GM21576 (cell line): ENCODE results near the gene IBA57.

ENCODE experiments used
- ATAC-seq: cut with Tn5 transposase; IDR thresholded peaks from one replicate; pipeline ENCODE4 v1.9.1; 2021; ENCODE audit warnings: mild to moderate bottlenecking, moderate library complexity; ENCODE audit not compliant: unreplicated experiment

Gene IBA57

DNA sequence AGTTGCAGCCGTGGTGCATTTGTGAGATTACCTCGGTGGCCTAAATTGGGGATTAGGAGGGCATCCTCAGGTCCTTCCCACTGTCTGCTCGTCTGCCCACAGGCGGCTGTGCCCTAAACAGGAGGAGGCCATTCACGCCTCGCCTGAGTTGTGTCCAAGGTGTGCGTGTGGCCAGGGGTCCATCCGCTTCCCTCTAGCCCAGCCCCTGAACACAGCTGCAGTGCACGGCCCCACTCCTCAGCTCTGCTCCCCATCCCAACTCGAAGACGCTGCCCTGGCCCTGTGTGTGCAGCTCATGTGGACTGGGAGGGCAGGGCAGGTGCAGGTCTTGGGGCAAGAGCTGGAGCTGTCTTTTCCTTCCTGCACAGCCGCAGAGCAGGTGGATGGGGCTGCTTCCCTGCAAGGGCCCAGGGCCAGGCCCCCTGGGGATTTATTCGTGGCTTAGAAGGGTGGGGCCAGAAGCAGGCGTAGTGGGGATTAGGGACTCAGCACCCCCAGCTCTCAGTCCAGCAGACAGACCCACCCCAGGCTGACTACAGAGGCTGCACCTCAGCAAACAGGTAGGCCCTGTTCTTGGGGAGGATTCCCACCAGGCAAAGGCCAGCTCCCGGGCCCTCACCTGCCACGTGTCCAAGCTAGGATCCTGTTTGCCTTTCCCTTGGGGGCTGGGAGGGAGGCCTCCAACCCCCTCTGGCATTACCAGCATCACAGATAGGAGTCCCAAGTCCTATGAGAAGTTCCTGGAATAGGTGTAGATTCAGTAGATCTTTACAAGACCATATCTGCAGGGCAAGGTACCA is 21.2 kb upstream of the IBA57 start:
- ATAC-seq = no peak

DNA sequence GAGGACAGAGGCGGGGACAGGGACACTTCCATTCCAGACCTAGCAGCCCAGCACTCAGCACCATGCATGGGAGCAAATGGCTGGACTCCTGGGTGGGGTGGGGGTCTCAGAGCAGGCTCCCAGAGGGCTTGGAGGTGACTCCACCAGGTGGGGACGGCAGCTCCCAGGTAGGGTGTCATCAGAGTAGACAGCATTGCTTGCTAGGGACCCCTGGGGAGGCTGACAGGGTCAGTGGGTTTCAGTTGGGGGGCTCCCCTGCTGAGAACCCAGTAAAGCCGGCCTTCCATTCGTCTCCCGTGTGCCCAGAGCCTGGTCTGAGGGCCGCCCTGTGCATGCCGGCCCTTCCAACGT is 20.6 kb upstream of the IBA57 start:
- ATAC-seq = no peak

- ATAC-seq = no peak
Observed at GRCh38 chr1:228145463-228146416, 19.9 kb upstream of the IBA57 start.

DNA sequence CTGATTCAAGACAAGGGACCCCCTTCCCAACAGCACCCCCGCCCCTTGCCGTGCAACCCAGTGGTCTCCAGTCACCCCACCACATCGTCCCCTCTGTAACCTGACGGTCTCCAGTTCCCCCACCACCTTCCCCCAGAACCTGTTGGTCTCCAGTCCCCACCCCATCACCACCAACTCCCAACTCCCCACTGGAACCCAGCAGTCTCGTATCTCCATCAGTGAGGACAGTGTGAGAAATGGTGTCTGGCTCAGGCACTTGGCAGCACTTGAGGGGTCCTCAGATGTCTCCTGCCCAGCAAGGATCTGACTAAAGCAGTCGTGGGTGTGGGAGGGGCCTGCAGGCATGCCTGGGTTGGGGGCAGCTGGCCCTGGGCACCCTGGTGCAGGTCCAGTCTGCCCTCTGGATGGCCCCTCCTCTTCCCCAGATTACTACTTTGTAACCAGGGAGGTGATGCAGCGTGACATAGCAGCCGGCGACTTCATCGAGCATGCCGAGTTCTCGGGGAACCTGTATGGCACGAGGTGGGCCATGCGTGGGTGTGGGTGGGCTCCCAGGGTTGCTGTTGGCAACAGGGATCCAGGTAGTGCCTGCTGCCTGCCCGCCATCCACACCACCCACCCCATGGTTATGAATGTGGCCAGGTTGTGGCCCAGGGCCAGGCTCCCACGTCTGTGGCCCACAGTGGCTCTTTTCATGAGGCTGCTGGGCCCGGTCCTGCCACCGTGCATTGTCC is 19.0 kb upstream of the IBA57 start:
- ATAC-seq = no peak

GRCh38 chr1:228147151-228147693 is 18.4 kb upstream of the IBA57 start:
- no peak for ATAC-seq

GRCh38 chr1:228147768-228148167 is 17.8 kb upstream of the IBA57 start:
- ATAC-seq = no peak

DNA sequence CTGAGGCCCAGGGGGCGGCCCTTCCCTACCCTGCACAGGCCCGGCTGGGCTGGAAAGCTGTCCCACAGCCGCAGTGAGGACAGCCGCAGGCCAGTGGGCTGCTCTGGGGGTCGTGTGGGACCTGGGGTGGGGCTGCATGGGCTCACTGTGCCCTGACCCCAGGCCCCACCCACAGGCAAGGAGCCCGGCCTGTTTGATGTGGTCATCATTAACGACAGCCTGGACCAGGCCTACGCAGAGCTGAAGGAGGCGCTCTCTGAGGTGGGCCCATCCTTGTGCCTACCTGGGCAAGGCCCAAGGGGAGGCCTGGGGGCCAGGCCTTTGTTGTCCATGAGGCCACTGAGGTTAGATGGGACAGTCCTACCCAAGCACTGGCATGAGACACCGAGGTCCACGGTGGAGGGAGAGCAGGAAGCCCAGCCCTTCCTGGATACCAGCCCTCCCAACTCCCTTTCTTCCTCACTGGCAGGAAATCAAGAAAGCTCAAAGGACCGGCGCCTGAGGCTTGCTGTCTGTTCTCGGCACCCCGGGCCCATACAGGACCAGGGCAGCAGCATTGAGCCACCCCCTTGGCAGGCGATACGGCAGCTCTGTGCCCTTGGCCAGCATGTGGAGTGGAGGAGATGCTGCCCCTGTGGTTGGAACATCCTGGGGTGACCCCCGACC is 17.3 kb upstream of the IBA57 start:
- no peak for ATAC-seq

GRCh38 chr1:228148935-228149405 is 16.6 kb upstream of the IBA57 start:
- ATAC-seq = no peak

- ATAC-seq = no peak
Observed at GRCh38 chr1:228149406-228150119, 16.0 kb upstream of the IBA57 start, which contains the start of gene GJC2. TSS of gene GJC2 (plus strand) at chr1:228149930. CDS start at chr1:228157759, 7,829 bp downstream.

DNA sequence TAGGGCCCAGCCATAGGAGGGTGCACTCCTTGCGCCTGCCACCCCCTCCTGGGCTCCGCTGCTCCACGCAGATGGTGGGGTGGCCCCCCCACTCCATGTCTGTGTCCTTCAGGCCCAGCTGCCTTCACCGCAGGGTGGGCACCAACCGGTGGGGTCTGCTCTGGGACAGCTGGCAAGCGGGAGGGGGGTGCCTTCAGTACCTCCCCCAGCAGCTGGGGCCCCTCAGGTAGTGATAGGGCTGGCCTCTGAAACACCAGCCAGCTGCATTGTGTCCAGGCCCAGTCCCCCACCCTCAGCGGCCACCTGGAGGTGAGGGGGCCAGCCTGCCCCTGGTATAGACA is 15.5 kb upstream of the IBA57 start:
- ATAC-seq = no peak

GRCh38 chr1:228150461-228151179 is 15.0 kb upstream of the IBA57 start:
- no peak for ATAC-seq

GRCh38 chr1:228151180-228151925 is 14.3 kb upstream of the IBA57 start:
- no peak for ATAC-seq

- no peak for ATAC-seq
Observed at GRCh38 chr1:228152097-228152917, 13.3 kb upstream of the IBA57 start.

GRCh38 chr1:228152918-228153258 is 12.7 kb upstream of the IBA57 start:
- ATAC-seq = no peak

DNA sequence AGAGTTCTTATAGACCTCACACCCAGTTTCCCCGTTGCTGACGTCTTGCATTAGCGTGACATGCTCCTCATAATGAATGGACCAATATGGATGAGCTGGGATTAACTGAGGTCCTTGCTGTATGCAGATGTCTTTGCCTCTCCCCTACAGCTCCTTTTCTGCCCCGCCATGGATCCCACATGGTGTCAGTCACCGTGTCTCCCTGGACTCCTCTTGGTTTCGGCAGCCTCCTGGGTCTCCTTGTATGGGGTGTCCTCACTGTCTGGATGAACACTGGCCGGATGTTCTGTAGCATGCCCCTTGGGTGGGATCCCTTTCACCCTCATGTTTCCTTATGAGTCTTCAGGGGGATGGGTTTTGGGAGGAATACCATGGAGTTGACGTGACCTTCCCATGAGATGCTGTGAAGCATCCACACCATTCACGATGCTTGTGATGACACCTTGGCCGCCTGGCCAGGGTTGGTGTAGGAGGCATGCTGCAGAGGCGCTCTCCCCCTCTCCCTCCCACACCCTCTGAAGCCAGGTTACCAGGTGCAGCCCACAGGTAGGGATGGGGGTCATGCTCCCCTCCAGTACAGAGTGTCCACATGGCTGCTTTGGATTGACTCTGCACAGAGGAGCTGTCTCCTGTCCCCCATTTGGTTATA is 11.5 kb upstream of the IBA57 start:
- ATAC-seq = no peak

DNA sequence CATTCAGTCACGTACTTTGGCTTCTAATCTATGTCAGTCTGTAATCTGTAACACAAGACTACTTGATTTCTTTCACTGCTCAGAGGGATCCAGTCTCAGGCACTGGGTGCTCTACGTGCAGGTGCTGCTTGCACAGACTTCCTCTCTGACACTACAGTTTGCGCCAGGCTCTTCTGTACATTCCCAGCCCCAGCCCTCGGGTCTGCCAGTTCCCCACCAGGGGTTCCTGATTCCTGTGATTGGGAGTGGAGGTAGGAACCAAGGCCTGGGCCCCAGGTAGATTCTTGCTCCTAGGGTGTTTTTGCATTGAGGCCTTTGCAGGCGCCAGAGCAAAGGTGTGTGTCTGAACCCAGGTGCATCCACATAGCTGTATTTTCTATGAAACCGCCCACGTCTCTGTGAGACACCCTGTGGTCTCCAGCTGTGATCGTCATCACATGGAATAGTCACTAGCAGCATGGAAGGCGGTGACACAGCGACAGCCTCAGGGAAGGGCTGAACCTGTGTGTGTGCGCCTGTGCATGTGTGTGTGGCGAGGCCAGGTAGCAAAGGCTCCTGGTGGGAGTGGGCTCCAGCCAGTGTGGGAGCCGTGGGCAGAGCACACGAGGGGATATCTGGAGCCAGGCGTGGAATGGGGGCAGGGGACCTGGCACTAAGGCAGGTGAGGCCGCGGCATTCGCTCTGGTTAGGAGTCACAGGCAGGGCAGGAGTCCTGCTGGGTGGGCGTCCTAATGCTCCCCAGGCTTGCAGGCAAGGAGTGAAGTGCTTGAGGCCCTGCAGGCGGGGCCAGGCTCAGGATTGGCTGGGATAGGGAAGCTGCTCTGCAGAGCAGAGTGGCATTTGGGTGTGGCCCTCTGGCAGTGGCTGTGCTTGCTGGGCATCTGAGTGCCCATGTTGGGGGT is 10.7 kb upstream of the IBA57 start:
- ATAC-seq = no peak
